ENCODE measurements around the gene NDE1. TPM values are rescaled to one million over a fixed set of nuclear protein-coding genes. Genes with fewer than 3 reads are reported as not detected.

NDE1 gene
- total RNA-seq, 2 donors from 2014 or later, result 60.5 to 69.2 TPM

GRCh38 chr16:15642557-15643047 is 7.4 kb upstream of the NDE1 start:
- Mint-ChIP-seq H3K9me3 (no peaks in the 10 kb centered on the region), H3K36me3 (ENCODE audit: low read depth) (peaks cover 17% of the 10 kb centered on the region), H3K27ac (peak overlapping the region; percentile 96), H3K27me3 (ENCODE audit: insufficient read depth) (no peaks in the 10 kb centered on the region), H3K4me3 (peak overlapping the region; percentile 84), H3K4me1 (peaks cover 17% of the 10 kb centered on the region)
- H3K4me1 ChIP-seq (ENCODE audit: control insufficient read depth, insufficient read depth, low read length), result peaks cover 3% of the 10 kb centered on the region
- peak overlapping the region; percentile 89 for H3K9ac ChIP-seq (ENCODE audit: extremely low read depth, low read length, poor library complexity, severe bottlenecking)
- no peaks in the 10 kb centered on the region for H3K27me3 ChIP-seq (ENCODE audit: control insufficient read depth, insufficient read depth, low read length, poor library complexity, severe bottlenecking)
- peak overlapping the region; percentile 99 for H3K4me3 ChIP-seq (ENCODE audit: low read length)
- DNase-seq, result no peak
- H3K36me3 ChIP-seq (ENCODE audit: control insufficient read depth, insufficient read depth, low read length), result peaks cover 12% of the 10 kb centered on the region
- H3K27ac ChIP-seq (ENCODE audit: low read depth, low read length), result peak overlapping the region; percentile 98
- TF ChIP-seq CTCF (conservative IDR thresholded peaks at IDR 0.05), result peak; percentile 65
- 0% methylated on average over 3 to 23 of the region's 23 CpGs for WGBS, 2 experiments (ENCODE audit: insufficient coverage in 1 of 2, insufficient read length in 1 of 2)
- H3K9me3 ChIP-seq (ENCODE audit: control insufficient read depth, low read length), result no peaks in the 10 kb centered on the region

GRCh38 chr16:15643048-15643945 is 6.7 kb upstream of the NDE1 start, which contains the start of gene MARF1:
MARF1 (minus strand) TSS chr16:15643154; CDS start chr16:15639233, 3,921 bp downstream.
- peak within 1 kb of the TSS; percentile 96 for H3K27ac Mint-ChIP-seq
- H3K36me3 ChIP-seq (ENCODE audit: control insufficient read depth, insufficient read depth, low read length), result peaks cover 10% of the 10 kb centered on the region
- H3K9me3 Mint-ChIP-seq, result no peaks in the 10 kb centered on the region
- peaks cover 17% of the 10 kb centered on the region for H3K4me1 Mint-ChIP-seq
- peaks cover 12% of the 10 kb centered on the region for H3K36me3 Mint-ChIP-seq (ENCODE audit: low read depth)
- H3K9ac ChIP-seq (ENCODE audit: extremely low read depth, low read length, poor library complexity, severe bottlenecking), result peak within 1 kb of the TSS; percentile 95
- peak; percentile 57 for TF ChIP-seq CTCF (conservative IDR thresholded peaks at IDR 0.05)
- H3K27me3 ChIP-seq (ENCODE audit: control insufficient read depth, insufficient read depth, low read length, poor library complexity, severe bottlenecking), result no peaks in the 10 kb centered on the region
- peak; percentile 99 for DNase-seq
- peak within 1 kb of the TSS; percentile 99 for H3K4me3 ChIP-seq (ENCODE audit: low read length)
- peaks cover 3% of the 10 kb centered on the region for H3K4me1 ChIP-seq (ENCODE audit: control insufficient read depth, insufficient read depth, low read length)
- H3K9me3 ChIP-seq (ENCODE audit: control insufficient read depth, low read length), result no peaks in the 10 kb centered on the region
- H3K27ac ChIP-seq (ENCODE audit: low read depth, low read length), result peak within 1 kb of the TSS; percentile 98
- H3K27me3 Mint-ChIP-seq (ENCODE audit: insufficient read depth), result no peaks in the 10 kb centered on the region
- 2 to 3% methylated on average over 12 to 58 of the region's 58 CpGs for WGBS, 2 experiments (ENCODE audit: insufficient coverage in 1 of 2, insufficient read length in 1 of 2)
- peak within 1 kb of the TSS; percentile 84 for H3K4me3 Mint-ChIP-seq

GRCh38 chr16:15643946-15644250 is 6.1 kb upstream of the NDE1 start:
- H3K27ac ChIP-seq (ENCODE audit: low read depth, low read length), result no peak overlapping the region

More at GRCh38 chr16:15643946-15644250, 6.1 kb upstream of the NDE1 start:
- peaks cover 4% of the 10 kb centered on the region for H3K36me3 ChIP-seq (ENCODE audit: control insufficient read depth, insufficient read depth, low read length)
- H3K4me3 ChIP-seq (ENCODE audit: low read length), result peak overlapping the region; percentile 98
- peak overlapping the region; percentile 84 for H3K4me3 Mint-ChIP-seq
- peak overlapping the region; percentile 96 for H3K27ac Mint-ChIP-seq
- H3K9ac ChIP-seq (ENCODE audit: extremely low read depth, low read length, poor library complexity, severe bottlenecking), result peak overlapping the region; percentile 95
- H3K4me1 Mint-ChIP-seq, result peaks cover 17% of the 10 kb centered on the region
- TF ChIP-seq CTCF (conservative IDR thresholded peaks at IDR 0.05), result no peak
- DNase-seq, result no peak
- H3K27me3 Mint-ChIP-seq (ENCODE audit: insufficient read depth), result no peaks in the 10 kb centered on the region
- H3K27me3 ChIP-seq (ENCODE audit: control insufficient read depth, insufficient read depth, low read length, poor library complexity, severe bottlenecking), result no peaks in the 10 kb centered on the region
- peaks cover 6% of the 10 kb centered on the region for H3K36me3 Mint-ChIP-seq (ENCODE audit: low read depth)
- H3K9me3 Mint-ChIP-seq, result no peaks in the 10 kb centered on the region
- peaks cover 3% of the 10 kb centered on the region for H3K4me1 ChIP-seq (ENCODE audit: control insufficient read depth, insufficient read depth, low read length)
- H3K9me3 ChIP-seq (ENCODE audit: control insufficient read depth, low read length), result no peaks in the 10 kb centered on the region
- WGBS, 2 experiments (ENCODE audit: insufficient coverage in 1 of 2, insufficient read length in 1 of 2), result 61 to 74% methylated on average over 3 to 4 of the region's 4 CpGs
